Erythroblast (primary cell): ENCODE results near the gene TNNI3K.

Experiments
- GATA1 ChIP-seq: IDR thresholded peaks from 2 replicates; pipeline ENCODE4 v1.6.1; 2011; ENCODE audit warnings: low read depth, mild to moderate bottlenecking, control low read depth, low read length, moderate library complexity
- POLR2A ChIP-seq: IDR thresholded peaks from 2 replicates; pipeline ENCODE4 v1.6.1; 2011; ENCODE audit warnings: mild to moderate bottlenecking, low read length

DNA sequence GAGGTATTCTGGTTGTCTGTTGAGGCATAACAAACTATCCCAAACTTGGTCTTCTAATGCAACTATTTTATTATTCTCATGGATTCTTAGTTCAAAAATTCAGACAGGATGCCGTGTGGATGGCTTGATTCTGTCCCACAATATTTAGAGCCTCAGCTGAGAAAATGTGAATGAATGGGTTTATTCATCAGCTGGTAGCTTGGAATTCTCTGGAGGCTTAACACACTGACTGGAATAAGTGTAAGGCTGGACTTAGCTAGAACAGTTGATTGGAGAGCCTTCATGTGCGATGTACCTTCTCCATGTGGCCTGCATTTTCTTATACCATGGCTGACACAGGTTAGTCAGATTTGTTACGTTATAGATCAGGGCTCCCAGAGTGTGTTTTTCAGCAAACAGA is 30.8 kb downstream of the TNNI3K start:
- no peak for TF ChIP-seq POLR2A
- no peak for TF ChIP-seq GATA1
